Kidney (tissue), 14 donors: Measurements from ENCODE around the gene ARNT2. TPM values are rescaled to one million over a fixed set of nuclear protein-coding genes. Genes with fewer than 3 reads are reported as not detected.

ENCODE experiments used
- DNase-seq, 5 donors: peaks; one replicate each; pipeline ENCODE4 v3.0.0-alpha.2; 2013 to 2020
- FAIRE-seq: peaks from 2 replicates; lab custom pipeline; 2012; peaks lifted over from hg19 to GRCh38; lab: Jason Lieb, UNC
- H3K27ac ChIP-seq, 2 donors: one replicate each; pipeline ENCODE4 v1.7.0; 2013; ENCODE audit warnings: low read depth in 2 of 2, low read length in 2 of 2, inconsistent platforms in 1 of 2
- H3K27me3 ChIP-seq: one replicate; pipeline ENCODE4 v1.7.1; 2013; ENCODE audit warnings: low read length, inconsistent platforms; ENCODE audit not compliant: control insufficient read depth, insufficient read depth
- H3K36me3 ChIP-seq, 3 donors: one replicate each; pipeline versions ENCODE4 v1.7.0 to v1.7.1; 2013; ENCODE audit warnings: low read length in 3 of 3, control low read depth in 1 of 3, inconsistent platforms in 1 of 3; ENCODE audit not compliant: insufficient read depth in 3 of 3, control insufficient read depth in 2 of 3
- H3K4me1 ChIP-seq, 3 donors: one replicate each; pipeline versions ENCODE4 v1.7.0 to v1.7.1; 2013; ENCODE audit warnings: low read length in 3 of 3, inconsistent platforms in 1 of 3, low read depth in 1 of 3; ENCODE audit not compliant: control insufficient read depth in 2 of 3, insufficient read depth in 2 of 3
- H3K4me3 ChIP-seq, 3 donors: one replicate each; pipeline versions ENCODE4 v1.7.0 to v1.8.1; 2013; ENCODE audit warnings: low read length in 3 of 3, control low read depth in 1 of 3, inconsistent platforms in 1 of 3
- H3K9ac ChIP-seq, 3 donors: one replicate each; pipeline versions ENCODE4 v1.7.0 to v1.7.1; 2013; ENCODE audit warnings: low read length in 3 of 3, control low read depth in 1 of 3, inconsistent platforms in 1 of 3
- H3K9me3 ChIP-seq, 3 donors: one replicate each; pipeline versions ENCODE4 v1.7.0 to v1.7.1; 2013; ENCODE audit warnings: low read length in 3 of 3, control low read depth in 1 of 3, inconsistent platforms in 1 of 3; ENCODE audit not compliant: control insufficient read depth in 2 of 3, insufficient read depth in 1 of 3
- intact Hi-C: fragments of 100-400 bp; cut with DNase I; formaldehyde crosslinking; loops from one replicate; pipeline ENCODE4 v1.11.1; 2022
- polyA plus RNA-seq: library from polyadenylated mRNA; stranded (reverse); fragments of 350-450 nt; fragmentation: Illumina TruSeq; extraction: RNeasy Lipid Tissue Mini Kit (QIAGEN cat#74804); gene quantifications from one replicate; pipeline ENCODE4 v1.2.3, GENCODE V29; 2014; ENCODE audit warnings: low read depth, low replicate concordance; ENCODE audit not compliant: insufficient read depth
- total RNA-seq: library from RNA; stranded (reverse); fragmentation: NEBNext Ultra II Directional; extraction: Animal tissue kit (Norgen Biotek cat#: 25700); gene quantifications from one replicate; pipeline ENCODE4 v1.2.1, GENCODE V29; 2021
- TF ChIP-seq, protein P1 (sequence below): IDR thresholded peaks from 3 replicates; pipeline ENCODE4 v1.5.1; 2012; ENCODE audit warnings: mild to moderate bottlenecking, moderate library complexity, borderline replicate concordance; ENCODE audit not compliant: insufficient read depth; ENCODE audit errors: extremely low read depth
- donor health status: control.
- donor health status: control.
- donor health status: control.
- donor health status: control.
- donor health status: control.
- donor health status: DM: yes; HTN: yes; CAD: no.
- donor health status: Normal renal cell carcinoma (clear cell type).

Gene ARNT2
- total and polyA plus RNA-seq, 2 donors from 2014 or later, result 12.2 to 38.2 TPM

DNA sequence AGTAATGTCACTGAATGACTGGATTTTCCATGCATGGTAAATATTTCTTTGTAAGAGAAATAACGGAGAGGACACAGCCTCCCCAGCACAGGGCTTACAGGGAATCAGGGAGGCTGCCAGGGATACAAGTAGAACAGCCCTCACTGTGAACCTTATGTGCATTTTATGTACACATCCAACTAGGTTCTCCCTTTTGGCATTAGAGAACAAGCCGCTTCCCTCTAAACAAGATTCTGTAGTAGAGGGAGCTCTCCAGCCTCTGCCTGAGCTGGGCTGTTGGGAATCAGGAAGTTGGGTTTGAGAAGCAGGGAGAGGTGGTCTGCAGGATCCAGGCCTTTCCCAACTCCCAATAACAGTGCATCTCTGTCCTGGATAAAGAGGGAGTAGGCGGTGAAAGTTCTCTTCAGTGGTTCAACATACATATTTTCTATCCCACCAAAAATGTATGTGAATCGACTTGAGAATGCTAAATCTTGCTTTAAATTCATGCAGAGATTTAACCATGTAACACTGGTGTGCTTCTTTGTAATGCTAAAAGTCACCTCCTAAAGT lies 83.7 kb downstream of the ARNT2 start:
- intact Hi-C loops, result no loop called here
- Histone ChIP-seq H3K4me3 (no peak overlapping the region), H3K9ac (no peak overlapping the region), H3K27ac (no peak overlapping the region), H3K27me3 (no peaks in the 10 kb centered on the region), H3K36me3 (no peaks in the 10 kb centered on the region), H3K4me1 (peaks cover 0 to 7% (median 4%) of the 10 kb centered on the region in 3 donors), H3K9me3 (no peaks in the 10 kb centered on the region)
- DNase-seq (no peak), FAIRE-seq (no peak)
- TF ChIP-seq, protein P1, sequence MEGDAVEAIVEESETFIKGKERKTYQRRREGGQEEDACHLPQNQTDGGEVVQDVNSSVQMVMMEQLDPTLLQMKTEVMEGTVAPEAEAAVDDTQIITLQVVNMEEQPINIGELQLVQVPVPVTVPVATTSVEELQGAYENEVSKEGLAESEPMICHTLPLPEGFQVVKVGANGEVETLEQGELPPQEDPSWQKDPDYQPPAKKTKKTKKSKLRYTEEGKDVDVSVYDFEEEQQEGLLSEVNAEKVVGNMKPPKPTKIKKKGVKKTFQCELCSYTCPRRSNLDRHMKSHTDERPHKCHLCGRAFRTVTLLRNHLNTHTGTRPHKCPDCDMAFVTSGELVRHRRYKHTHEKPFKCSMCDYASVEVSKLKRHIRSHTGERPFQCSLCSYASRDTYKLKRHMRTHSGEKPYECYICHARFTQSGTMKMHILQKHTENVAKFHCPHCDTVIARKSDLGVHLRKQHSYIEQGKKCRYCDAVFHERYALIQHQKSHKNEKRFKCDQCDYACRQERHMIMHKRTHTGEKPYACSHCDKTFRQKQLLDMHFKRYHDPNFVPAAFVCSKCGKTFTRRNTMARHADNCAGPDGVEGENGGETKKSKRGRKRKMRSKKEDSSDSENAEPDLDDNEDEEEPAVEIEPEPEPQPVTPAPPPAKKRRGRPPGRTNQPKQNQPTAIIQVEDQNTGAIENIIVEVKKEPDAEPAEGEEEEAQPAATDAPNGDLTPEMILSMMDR, result no peak

DNA sequence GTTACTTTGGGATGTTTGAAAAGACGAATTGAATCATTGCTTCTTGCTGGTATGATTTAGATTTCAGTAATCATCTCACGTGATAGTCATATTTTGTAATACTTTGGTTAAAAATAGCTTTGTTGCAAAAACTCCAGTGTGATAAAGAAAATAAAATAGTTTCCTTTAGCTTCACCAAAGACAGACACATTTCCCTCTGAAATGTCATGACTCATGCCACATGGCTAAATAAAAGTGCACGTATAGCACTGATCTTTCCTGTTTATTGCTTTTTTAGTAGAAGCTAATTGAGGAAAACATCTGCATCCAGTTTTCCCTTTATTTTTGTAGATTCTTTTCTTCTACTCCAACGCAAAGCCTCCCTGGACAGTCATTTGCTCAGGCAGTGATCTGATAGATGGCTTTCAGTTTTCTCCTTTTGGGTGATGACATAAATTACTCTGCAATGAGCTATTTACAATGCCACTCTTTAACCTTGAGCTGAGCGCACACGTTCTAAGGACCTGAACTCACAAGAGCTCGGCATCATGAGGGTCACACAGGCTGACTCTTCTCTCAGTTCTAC lies 84.9 kb downstream of the ARNT2 start:
- peaks cover 5 to 14% (median 6%) of the 10 kb centered on the region in 3 donors for H3K4me1 ChIP-seq
- no peaks in the 10 kb centered on the region for H3K27me3 ChIP-seq
- H3K4me3 ChIP-seq, result no peak overlapping the region
- no peak for FAIRE-seq
- DNase-seq, result no peak
- H3K9me3 ChIP-seq, result no peaks in the 10 kb centered on the region
- H3K27ac ChIP-seq, result peak overlapping the region; percentile 9 to 47
- TF ChIP-seq, protein P1, result no peak
- intact Hi-C loops, result no loop called here
- H3K9ac ChIP-seq, result no peak overlapping the region
- H3K36me3 ChIP-seq, result no peaks in the 10 kb centered on the region

DNA sequence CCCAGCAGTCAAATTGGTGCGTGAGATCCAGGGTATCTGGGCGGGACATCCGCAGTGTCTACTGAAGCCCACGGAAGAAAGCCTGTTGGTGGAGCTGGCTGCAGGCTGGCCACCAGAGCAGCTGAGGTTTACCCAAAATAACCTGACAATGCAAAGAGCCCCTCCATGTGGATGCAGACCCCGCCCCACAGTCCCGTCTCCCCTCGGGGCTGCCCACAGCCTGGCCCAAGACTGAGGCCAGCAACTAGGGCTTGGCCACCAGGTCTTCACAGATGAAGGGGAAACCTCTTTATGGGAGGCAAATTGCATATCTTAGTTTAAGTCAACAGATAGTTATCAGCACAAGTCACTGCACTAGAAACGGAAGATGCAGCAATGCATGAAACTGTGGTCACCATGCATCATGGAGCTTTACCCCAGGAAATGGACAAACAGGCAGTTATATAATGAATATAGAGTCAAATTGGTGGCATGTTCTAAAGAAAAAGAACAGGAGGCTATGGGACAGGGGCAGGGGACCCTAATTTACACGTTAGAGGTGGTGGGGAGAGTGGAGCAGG lies 86.3 kb downstream of the ARNT2 start:
- DNase-seq, result no peak
- H3K4me3 ChIP-seq, result no peak overlapping the region
- no peak for FAIRE-seq
- no peak overlapping the region for H3K9ac ChIP-seq
- H3K27me3 ChIP-seq, result no peaks in the 10 kb centered on the region
- intact Hi-C loops, result no loop called here
- H3K36me3 ChIP-seq, result no peaks in the 10 kb centered on the region
- H3K4me1 ChIP-seq, result peaks cover 9 to 22% (median 10%) of the 10 kb centered on the region in 3 donors
- TF ChIP-seq, protein P1, result no peak
- H3K27ac ChIP-seq, result no peak overlapping the region
- no peaks in the 10 kb centered on the region for H3K9me3 ChIP-seq
